ENCODE results near the gene ZNF467. TPM values are rescaled to one million over a fixed set of nuclear protein-coding genes. Genes with fewer than 3 reads are reported as not detected.

The ZNF467 gene
- total and polyA plus RNA-seq, 2 of the 8 experiments (the other 6 are each of a cell fraction or from before 2014, with no cell fraction given), result 0.50 to 0.51 TPM

DNA sequence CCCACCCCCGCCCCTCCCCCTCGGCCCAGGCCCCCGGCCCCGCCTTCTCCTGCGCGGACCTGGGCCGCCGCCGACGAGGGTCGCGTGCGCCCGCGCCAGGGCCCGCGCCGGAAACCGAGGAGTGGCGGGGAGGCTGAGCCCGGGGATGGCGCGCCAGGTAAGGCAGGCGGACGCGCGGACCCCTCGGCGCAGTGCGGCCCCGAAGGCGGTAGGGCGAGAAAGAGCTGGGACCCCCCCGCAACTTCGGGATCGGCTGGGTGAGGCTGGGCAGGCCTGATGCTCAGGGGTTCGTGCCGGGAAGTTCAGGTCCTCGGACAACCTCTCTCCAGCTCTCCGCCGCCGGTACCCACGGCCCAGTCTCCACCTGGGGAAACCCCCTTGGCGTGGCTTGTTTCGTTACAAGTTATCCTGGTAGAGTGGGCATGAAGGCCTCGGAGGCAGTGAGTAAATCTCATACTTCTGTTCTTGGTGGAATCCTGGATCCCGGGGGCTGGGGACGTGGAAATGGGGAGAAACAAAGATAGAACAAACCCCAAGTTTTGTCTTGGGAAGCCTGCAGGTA lies 58.4 kb downstream of the ZNF467 start:
- H2BK20ac ChIP-seq (ENCODE audit: low read length), result no peak overlapping the region
- ChIA-PET CTCF (ENCODE audit: partially characterized antibody) (interaction anchor here (1.1 to 2.9 kb wide), 4 partner anchors 16 to 86 kb away, joined by 3 to 17 read pairs (median 6); no protein-coding TSS in a partner anchor), POLR2A (ENCODE audit: partially characterized antibody) (interaction anchor here (0.8 to 2.1 kb wide), 8 partner anchors 9 to 53 kb away, joined by 3 to 5 read pairs (median 3); no protein-coding TSS in a partner anchor)
- H2BK12ac ChIP-seq (ENCODE audit: low read depth, low read length), result no peak overlapping the region
- peak overlapping the region; percentile 78 to 80 for H3K4me2 ChIP-seq (ENCODE audit: insufficient read depth in 1 of 2, low read depth in 2 of 2, low read length in 2 of 2)
- 6% methylated on average over 14 of the region's 48 CpGs; no CpG with 5 or more reads in 1 of the 2 experiments for WGBS, 2 experiments (ENCODE audit: extremely low coverage in 1 of 2, insufficient coverage in 1 of 2, insufficient read length in 1 of 2, insufficient replicate concordance in 2 of 2, low coverage in 1 of 2, low lambda C conversion rate in 2 of 2, missing lambda C conversion rate in 1 of 2)
- peak overlapping the region; percentile 35; the same call in 1 of the 2 replicates for H2BK5ac ChIP-seq (ENCODE audit: low read depth, low read length)
- H2AFZ ChIP-seq (ENCODE audit: low read length), result no peak overlapping the region
- H3K23me2 ChIP-seq (ENCODE audit: low read depth, low read length), result peaks cover 12% of the 10 kb centered on the region
- peaks cover 2 to 14% (median 7%) of the 10 kb centered on the region in 4 experiments for H3K4me1 ChIP-seq (replicated peaks in 1 of 4; ENCODE audit: control insufficient read depth in 3 of 4, insufficient read depth in 4 of 4, low read length in 3 of 4)
- peaks cover 0 to 10% of the 10 kb centered on the region in 2 experiments for H4K20me1 ChIP-seq (replicated peaks in 1 of 2; ENCODE audit: control insufficient read depth in 1 of 2, insufficient read depth in 2 of 2, low read length in 2 of 2)
- H4K91ac ChIP-seq (replicated peaks; ENCODE audit: insufficient read length, low read length), result peak overlapping the region; percentile 73
- H3K27me3 ChIP-seq (replicated peaks in 1 of 4; ENCODE audit: control insufficient read depth in 3 of 4, extremely low read depth in 1 of 4, insufficient read depth in 3 of 4, low read length in 3 of 4), result peaks cover 0 to 11% (median 7%) of the 10 kb centered on the region in 4 experiments; a peak in 4 of 7 replicates
- peak overlapping the region; percentile 57 to 95 (median 87) for H3K4me3 ChIP-seq (ENCODE audit: extremely low read depth in 1 of 4, insufficient read depth in 2 of 4, low read depth in 3 of 4, low read length in 4 of 4)
- H2BK120ac ChIP-seq (replicated peaks; ENCODE audit: low read depth, low read length), result peak overlapping the region; percentile 22
- peaks cover 14% of the 10 kb centered on the region for H3K79me1 ChIP-seq (ENCODE audit: low read depth, low read length)
- no peaks in the 10 kb centered on the region for H3K36me3 ChIP-seq (ENCODE audit: control insufficient read depth in 2 of 4, insufficient read depth in 4 of 4, low read length in 3 of 4)
- H2AK5ac ChIP-seq (ENCODE audit: low read depth, low read length), result no peak overlapping the region
- H4K8ac ChIP-seq (ENCODE audit: extremely low read depth, insufficient read depth, low read length), result peak overlapping the region; percentile 91; the same call in 1 of the 2 replicates
- DNase-seq (ENCODE audit: low read depth in 1 of 2, low spot score in 2 of 2) (no peak), FAIRE-seq (no peak)
- peak overlapping the region; percentile 78 for H3K18ac ChIP-seq (ENCODE audit: extremely low read depth, low read length)
- peak overlapping the region; percentile 32 for H3K56ac ChIP-seq (replicated peaks; ENCODE audit: insufficient read length, low read depth, low read length)
- H3K14ac ChIP-seq (ENCODE audit: insufficient read length), result no peak overlapping the region
- H3K27ac ChIP-seq (ENCODE audit: low read depth, low read length), result no peak overlapping the region; the same call in 1 of the 2 replicates
- H3K9me3 ChIP-seq (ENCODE audit: insufficient read depth in 2 of 2, low read depth in 1 of 2, low read length in 1 of 2), result peaks cover 4 to 5% of the 10 kb centered on the region in 2 experiments; a peak in 2 of 4 replicates
- H3K79me2 ChIP-seq (ENCODE audit: control insufficient read depth in 1 of 2, insufficient read depth in 2 of 2, low read length in 2 of 2), result peaks cover 0 to 15% of the 10 kb centered on the region in 2 experiments; a peak in 2 of 4 replicates
- peak overlapping the region; percentile 78 to 83 (median 82) for H3K9ac ChIP-seq (replicated peaks in 1 of 4; ENCODE audit: extremely low read depth in 1 of 4, low read depth in 3 of 4, low read length in 3 of 4)
- peak overlapping the region; percentile 45 for H4K5ac ChIP-seq (ENCODE audit: insufficient read length, low read depth, low read length)
- no peak overlapping the region for H2BK15ac ChIP-seq (ENCODE audit: low read length)
- no peak overlapping the region for H3K4ac ChIP-seq (replicated peaks; ENCODE audit: insufficient read length, low read depth, low read length)
- H3K23ac ChIP-seq (ENCODE audit: insufficient read length), result no peak overlapping the region
- TF ChIP-seq PHF8 (conservative IDR thresholded peaks at IDR 0.05; ENCODE audit: low read depth, low read length) (peak; percentile 84), SIX5 (IDR thresholded peaks at IDR 0.05; ENCODE audit: low read depth, low read length) (no peak), SRF (IDR thresholded peaks at IDR 0.05; ENCODE audit: low read depth, low read length) (0 out of 2 replicates have a peak, but pooled peaks have one; percentile 19), CBX5 (IDR thresholded peaks at IDR 0.05; ENCODE audit: low read depth, low read length) (no peak), TAF1 (IDR thresholded peaks at IDR 0.05; ENCODE audit: low read depth, low read length) (peak; percentile 75), CREB1 (IDR thresholded peaks at IDR 0.05) (peak; percentile 91), EGR1 (IDR thresholded peaks at IDR 0.05; ENCODE audit: borderline replicate concordance, low read depth, low read length) (no peak), TBP (IDR thresholded peaks at IDR 0.05; ENCODE audit: low read depth, low read length) (peak; percentile 21; the same call in 1 of the 2 replicates), SP4 (IDR thresholded peaks at IDR 0.05; ENCODE audit: low read length) (no peak)
- TF ChIP-seq, protein P1, sequence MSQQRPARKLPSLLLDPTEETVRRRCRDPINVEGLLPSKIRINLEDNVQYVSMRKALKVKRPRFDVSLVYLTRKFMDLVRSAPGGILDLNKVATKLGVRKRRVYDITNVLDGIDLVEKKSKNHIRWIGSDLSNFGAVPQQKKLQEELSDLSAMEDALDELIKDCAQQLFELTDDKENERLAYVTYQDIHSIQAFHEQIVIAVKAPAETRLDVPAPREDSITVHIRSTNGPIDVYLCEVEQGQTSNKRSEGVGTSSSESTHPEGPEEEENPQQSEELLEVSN (IDR thresholded peaks at IDR 0.05), result no peak
- TF ChIP-seq, protein P2, sequence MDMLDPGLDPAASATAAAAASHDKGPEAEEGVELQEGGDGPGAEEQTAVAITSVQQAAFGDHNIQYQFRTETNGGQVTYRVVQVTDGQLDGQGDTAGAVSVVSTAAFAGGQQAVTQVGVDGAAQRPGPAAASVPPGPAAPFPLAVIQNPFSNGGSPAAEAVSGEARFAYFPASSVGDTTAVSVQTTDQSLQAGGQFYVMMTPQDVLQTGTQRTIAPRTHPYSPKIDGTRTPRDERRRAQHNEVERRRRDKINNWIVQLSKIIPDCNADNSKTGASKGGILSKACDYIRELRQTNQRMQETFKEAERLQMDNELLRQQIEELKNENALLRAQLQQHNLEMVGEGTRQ (IDR thresholded peaks at IDR 0.05; ENCODE audit: low read length), result no peak

Measured in H1 (cell line).